ENCODE results near the gene ABCB6.

Gene ABCB6

DNA sequence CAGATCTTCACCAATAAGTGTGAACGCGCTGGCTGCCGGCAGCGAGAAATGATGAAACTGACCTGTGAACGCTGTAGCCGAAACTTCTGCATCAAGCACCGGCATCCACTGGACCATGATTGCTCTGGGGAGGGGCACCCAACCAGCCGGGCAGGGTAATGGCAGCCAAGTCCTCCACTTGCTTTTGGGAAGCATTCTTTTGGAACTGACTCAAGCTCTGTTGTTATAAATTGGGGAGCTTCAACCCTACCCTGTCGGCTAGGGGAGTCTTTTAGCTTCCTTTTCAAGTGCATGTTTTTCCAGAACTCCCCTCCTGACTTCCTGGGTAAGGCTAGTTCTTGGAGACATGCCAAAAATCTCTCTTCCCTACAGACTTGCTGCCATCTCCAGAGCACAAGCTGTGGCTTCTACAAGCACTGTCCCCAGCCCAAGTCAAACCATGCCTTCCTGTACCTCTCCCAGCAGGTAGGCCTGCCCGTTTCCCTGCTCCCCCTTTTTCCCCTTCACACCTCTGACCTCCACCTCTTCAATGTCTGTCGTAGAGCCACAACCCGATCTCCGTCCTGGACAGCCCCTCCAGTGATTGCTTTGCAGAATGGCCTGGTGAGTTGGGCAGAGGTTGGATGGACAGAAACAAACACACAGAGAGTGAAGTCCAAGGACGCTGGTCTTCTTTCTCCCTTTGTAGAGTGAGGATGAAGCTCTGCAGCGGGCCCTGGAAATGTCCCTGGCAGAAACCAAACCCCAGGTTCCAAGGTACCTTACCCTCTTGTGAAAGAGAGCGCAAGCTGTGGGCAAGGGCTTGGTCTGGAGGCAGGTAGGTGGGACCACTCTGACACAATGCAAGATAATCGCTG lies 10.6 kb downstream of the ABCB6 start:
- TF ChIP-seq FOXP2 (optimal IDR thresholded peaks at IDR 0.05; ENCODE audit: borderline replicate concordance, extremely low read depth, extremely low read length, insufficient read depth) (no peak), SIN3A (IDR thresholded peaks at IDR 0.05; ENCODE audit: borderline replicate concordance, insufficient read depth, low read length) (no peak), TAF1 (IDR thresholded peaks at IDR 0.05; ENCODE audit: borderline replicate concordance, insufficient read depth, low read length) (no peak), POLR2AphosphoS5 (IDR thresholded peaks at IDR 0.05; ENCODE audit: low read depth, low read length) (no peak)
- TF ChIP-seq, protein P1, sequence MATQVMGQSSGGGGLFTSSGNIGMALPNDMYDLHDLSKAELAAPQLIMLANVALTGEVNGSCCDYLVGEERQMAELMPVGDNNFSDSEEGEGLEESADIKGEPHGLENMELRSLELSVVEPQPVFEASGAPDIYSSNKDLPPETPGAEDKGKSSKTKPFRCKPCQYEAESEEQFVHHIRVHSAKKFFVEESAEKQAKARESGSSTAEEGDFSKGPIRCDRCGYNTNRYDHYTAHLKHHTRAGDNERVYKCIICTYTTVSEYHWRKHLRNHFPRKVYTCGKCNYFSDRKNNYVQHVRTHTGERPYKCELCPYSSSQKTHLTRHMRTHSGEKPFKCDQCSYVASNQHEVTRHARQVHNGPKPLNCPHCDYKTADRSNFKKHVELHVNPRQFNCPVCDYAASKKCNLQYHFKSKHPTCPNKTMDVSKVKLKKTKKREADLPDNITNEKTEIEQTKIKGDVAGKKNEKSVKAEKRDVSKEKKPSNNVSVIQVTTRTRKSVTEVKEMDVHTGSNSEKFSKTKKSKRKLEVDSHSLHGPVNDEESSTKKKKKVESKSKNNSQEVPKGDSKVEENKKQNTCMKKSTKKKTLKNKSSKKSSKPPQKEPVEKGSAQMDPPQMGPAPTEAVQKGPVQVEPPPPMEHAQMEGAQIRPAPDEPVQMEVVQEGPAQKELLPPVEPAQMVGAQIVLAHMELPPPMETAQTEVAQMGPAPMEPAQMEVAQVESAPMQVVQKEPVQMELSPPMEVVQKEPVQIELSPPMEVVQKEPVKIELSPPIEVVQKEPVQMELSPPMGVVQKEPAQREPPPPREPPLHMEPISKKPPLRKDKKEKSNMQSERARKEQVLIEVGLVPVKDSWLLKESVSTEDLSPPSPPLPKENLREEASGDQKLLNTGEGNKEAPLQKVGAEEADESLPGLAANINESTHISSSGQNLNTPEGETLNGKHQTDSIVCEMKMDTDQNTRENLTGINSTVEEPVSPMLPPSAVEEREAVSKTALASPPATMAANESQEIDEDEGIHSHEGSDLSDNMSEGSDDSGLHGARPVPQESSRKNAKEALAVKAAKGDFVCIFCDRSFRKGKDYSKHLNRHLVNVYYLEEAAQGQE (IDR thresholded peaks at IDR 0.05; ENCODE audit: insufficient read depth in 1 of 2, low read depth in 2 of 2, low read length in 2 of 2): no peak

DNA sequence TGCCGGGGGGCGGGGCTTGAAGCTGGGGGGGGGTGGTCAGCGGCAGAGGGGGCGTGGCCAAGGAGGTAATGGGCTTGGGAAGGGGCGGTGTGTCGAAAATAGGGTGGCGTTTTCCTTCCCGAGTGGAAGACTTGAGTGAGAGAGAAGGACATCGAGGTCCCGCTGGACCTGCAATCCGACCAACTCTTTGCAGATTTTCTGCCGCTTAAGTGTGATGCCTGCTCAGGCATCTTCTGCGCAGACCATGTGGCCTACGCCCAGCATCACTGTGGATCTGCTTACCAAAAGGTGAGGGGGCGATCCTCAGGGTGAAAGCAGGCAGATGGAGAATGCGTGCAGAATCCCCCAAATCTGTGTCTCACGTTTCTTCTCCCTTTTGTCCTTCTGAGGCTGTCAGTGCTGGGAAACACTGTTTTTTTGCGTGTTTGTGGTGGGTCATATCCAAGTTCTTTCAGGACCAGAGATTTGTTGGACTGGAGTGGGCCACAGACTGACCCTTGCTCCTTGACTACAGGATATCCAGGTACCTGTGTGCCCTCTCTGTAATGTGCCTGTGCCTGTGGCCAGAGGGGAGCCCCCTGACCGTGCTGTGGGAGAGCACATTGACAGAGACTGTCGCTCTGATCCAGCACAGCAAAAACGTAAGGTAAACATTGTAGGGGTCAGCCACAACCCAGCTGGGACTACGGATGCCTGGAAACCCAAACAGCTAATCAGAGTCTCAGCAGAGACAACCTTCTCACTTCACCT lies 11.4 kb downstream of the ABCB6 start:
- TF ChIP-seq SIN3A (IDR thresholded peaks at IDR 0.05; ENCODE audit: borderline replicate concordance, insufficient read depth, low read length) (no peak), TAF1 (IDR thresholded peaks at IDR 0.05; ENCODE audit: borderline replicate concordance, insufficient read depth, low read length) (no peak), POLR2AphosphoS5 (IDR thresholded peaks at IDR 0.05; ENCODE audit: low read depth, low read length) (0 out of 2 replicates have a peak, but pooled peaks have one; percentile 6), FOXP2 (optimal IDR thresholded peaks at IDR 0.05; ENCODE audit: borderline replicate concordance, extremely low read depth, extremely low read length, insufficient read depth) (no peak)
- TF ChIP-seq, protein P1 (IDR thresholded peaks at IDR 0.05; ENCODE audit: insufficient read depth in 1 of 2, low read depth in 2 of 2, low read length in 2 of 2): no peak

DNA sequence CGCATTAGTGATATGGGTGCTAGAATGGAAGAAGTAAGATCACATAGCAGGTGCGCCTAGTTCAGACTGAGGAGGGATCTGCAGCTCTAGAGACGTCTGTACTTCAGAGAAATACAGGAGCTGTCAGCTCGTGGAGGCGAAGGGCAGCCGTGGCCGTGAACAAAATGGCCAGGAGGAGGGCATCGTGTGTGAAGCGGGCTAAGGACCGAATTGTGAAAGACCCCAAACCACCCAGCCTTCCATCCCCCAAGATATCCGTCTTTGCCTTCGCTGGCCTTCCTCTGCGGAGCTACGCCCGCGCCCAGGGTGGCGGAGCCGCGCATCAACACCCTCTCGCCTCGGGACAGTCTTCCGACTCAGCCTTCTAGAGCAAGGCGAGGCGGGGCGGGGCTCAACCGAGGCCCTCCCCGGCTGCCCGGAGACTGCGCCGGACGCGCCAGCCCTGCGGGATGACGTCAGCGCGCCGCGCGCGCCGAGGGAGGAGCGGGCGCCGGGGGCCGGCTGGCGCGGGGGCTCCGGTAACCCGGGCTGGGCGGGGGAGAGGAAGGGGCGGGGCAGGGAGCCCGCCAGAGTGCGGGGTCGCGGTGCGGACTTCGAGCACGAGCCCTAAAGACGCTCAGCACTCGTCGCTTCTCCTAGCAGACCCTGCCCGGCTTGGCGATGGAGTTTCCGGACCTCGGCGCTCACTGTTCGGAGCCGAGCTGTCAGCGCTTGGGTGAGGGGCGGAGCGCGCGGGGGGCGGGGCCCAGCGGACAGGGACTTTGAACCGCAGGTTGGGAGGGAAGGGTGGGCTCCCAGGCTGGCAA lies 12.2 kb downstream of the ABCB6 start, which contains the start of gene ZFAND2B:
TSS of gene ZFAND2B (plus strand) at position 455 of the 806 bp plus-strand sequence. CDS start at position 661, 206 bp downstream.
- no peak for TF ChIP-seq SIN3A (IDR thresholded peaks at IDR 0.05; ENCODE audit: borderline replicate concordance, insufficient read depth, low read length)
- TF ChIP-seq TAF1 (IDR thresholded peaks at IDR 0.05; ENCODE audit: borderline replicate concordance, insufficient read depth, low read length): peak; percentile 82; the same call in 1 of the 2 replicates
- TF ChIP-seq POLR2AphosphoS5 (IDR thresholded peaks at IDR 0.05; ENCODE audit: low read depth, low read length): peak; percentile 97
- peak; percentile 73 for TF ChIP-seq FOXP2 (optimal IDR thresholded peaks at IDR 0.05; ENCODE audit: borderline replicate concordance, extremely low read depth, extremely low read length, insufficient read depth)
- TF ChIP-seq, protein P1 (IDR thresholded peaks at IDR 0.05; ENCODE audit: insufficient read depth in 1 of 2, low read depth in 2 of 2, low read length in 2 of 2): peak in 1 of 2 experiments; percentile 44; a peak in 1 of 4 replicates

DNA sequence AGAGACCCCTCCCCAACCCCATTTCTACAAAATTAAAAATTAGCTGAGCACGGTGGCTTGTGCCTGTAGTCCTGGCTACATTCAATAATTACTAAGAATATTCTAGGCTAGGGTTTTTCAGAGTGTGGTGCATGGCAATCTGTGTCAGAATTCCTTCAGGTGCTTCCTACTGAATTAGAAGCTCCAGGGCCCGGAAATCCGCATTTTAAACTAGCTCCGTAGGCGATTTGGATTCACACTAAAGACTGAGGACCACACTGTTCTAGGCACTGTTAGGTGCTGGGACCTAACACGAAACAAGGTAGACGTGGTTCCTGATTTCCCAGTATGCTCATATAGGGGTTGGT lies 12.8 kb downstream of the ABCB6 start:
- TF ChIP-seq TAF1 (IDR thresholded peaks at IDR 0.05; ENCODE audit: borderline replicate concordance, insufficient read depth, low read length) (no peak), FOXP2 (optimal IDR thresholded peaks at IDR 0.05; ENCODE audit: borderline replicate concordance, extremely low read depth, extremely low read length, insufficient read depth) (no peak), SIN3A (IDR thresholded peaks at IDR 0.05; ENCODE audit: borderline replicate concordance, insufficient read depth, low read length) (no peak), POLR2AphosphoS5 (IDR thresholded peaks at IDR 0.05; ENCODE audit: low read depth, low read length) (no peak)
- TF ChIP-seq, protein P1 (IDR thresholded peaks at IDR 0.05; ENCODE audit: insufficient read depth in 1 of 2, low read depth in 2 of 2, low read length in 2 of 2): no peak

Data from PFSK-1 (cell line).